C4-2B (cell line): ENCODE results near the gene DBF4B.

Source experiments
- ZFX ChIP-seq: fragments of 450-650 bp; IDR thresholded peaks from 2 replicates; pipeline ENCODE4 v1.6.1; 2017
- TF ChIP-seq, protein P1 (sequence below): fragments of 450-650 bp; conservative IDR thresholded peaks from 2 replicates; pipeline ENCODE4 v1.5.1; 2017; ENCODE audit warnings: mild to moderate bottlenecking

GRCh38 chr17:44768505-44769142, 60.2 kb downstream of the DBF4B start:
- TF ChIP-seq, protein P1, sequence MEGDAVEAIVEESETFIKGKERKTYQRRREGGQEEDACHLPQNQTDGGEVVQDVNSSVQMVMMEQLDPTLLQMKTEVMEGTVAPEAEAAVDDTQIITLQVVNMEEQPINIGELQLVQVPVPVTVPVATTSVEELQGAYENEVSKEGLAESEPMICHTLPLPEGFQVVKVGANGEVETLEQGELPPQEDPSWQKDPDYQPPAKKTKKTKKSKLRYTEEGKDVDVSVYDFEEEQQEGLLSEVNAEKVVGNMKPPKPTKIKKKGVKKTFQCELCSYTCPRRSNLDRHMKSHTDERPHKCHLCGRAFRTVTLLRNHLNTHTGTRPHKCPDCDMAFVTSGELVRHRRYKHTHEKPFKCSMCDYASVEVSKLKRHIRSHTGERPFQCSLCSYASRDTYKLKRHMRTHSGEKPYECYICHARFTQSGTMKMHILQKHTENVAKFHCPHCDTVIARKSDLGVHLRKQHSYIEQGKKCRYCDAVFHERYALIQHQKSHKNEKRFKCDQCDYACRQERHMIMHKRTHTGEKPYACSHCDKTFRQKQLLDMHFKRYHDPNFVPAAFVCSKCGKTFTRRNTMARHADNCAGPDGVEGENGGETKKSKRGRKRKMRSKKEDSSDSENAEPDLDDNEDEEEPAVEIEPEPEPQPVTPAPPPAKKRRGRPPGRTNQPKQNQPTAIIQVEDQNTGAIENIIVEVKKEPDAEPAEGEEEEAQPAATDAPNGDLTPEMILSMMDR: no peak
- TF ChIP-seq ZFX: no peak
